K562 (cell line): ENCODE data around the gene PCDHB13.
"Not testable (repeated sequence)": the region's sequence is repeated elsewhere in the genome, so short reads cannot be mapped to it uniquely, and the experiment has no call there.

Experiments used
- SP1 ChIP-seq: sonication (generic); formaldehyde crosslinking; IDR thresholded peaks from 2 replicates; pipeline ENCODE4 v1.8.1; 2022; ENCODE audit warnings: mild to moderate bottlenecking, missing genetic modification reagents
- TF ChIP-seq, protein P1 (sequence below), 2 experiments: IDR thresholded peaks in 1 of 2; conservative IDR thresholded peaks in 1 of 2; 2 replicates each; pipeline ENCODE4 v1.6.1; 2016; ENCODE audit warnings: low read depth in 2 of 2, mild to moderate bottlenecking in 1 of 2, missing compliant biosample characterization in 1 of 2, missing genetic modification characterization in 1 of 2, moderate library complexity in 1 of 2

GRCh38 chr5:141224844-141225243 is 11.1 kb downstream of the PCDHB13 start:
- TF ChIP-seq, protein P1, sequence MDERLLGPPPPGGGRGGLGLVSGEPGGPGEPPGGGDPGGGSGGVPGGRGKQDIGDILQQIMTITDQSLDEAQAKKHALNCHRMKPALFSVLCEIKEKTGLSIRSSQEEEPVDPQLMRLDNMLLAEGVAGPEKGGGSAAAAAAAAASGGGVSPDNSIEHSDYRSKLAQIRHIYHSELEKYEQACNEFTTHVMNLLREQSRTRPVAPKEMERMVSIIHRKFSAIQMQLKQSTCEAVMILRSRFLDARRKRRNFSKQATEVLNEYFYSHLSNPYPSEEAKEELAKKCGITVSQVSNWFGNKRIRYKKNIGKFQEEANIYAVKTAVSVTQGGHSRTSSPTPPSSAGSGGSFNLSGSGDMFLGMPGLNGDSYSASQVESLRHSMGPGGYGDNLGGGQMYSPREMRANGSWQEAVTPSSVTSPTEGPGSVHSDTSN (CRISPR knock-in tag; IDR thresholded peaks at IDR 0.05; ENCODE audit: low read depth), result not testable (repeated sequence)
- TF ChIP-seq, protein P1 (tag; conservative IDR thresholded peaks at IDR 0.05; ENCODE audit: low read depth), result not testable (repeated sequence)
- TF ChIP-seq SP1 (CRISPR knock-in tag), result not testable (repeated sequence)
